ENCODE results near the gene GABRG3. TPM values are rescaled to one million over a fixed set of nuclear protein-coding genes. Genes with fewer than 3 reads are reported as not detected.

GABRG3 gene
- polyA plus RNA-seq, 2 of the 4 experiments (the other 2 are of a cell fraction): 0.08 to 0.18 TPM

GRCh38 chr15:27095886-27096624 lies 125.1 kb downstream of the GABRG3 start:
- Histone ChIP-seq H3K4me3 (no peak overlapping the region), H3K4me1 (peaks cover 4% of the 10 kb centered on the region; the same call in 1 of the 3 replicates), H3K27ac (no peak overlapping the region), H3K9me3 (0 out of 3 replicates have a peak, but pooled peaks cover 2% of the 10 kb centered on the region), H3K4me2 (no peak overlapping the region)
- ChIA-PET POLR2A (no interaction called here), CTCF (interaction anchor here (0.6 to 1.5 kb wide), 3 partner anchors 36 to 263 kb away, joined by 3 to 4 read pairs (median 3); no protein-coding TSS in a partner anchor)
- ATAC-seq: no peak; a peak in 1 of 6 replicates
- no peak for DNase-seq (ENCODE audit: low read depth in 1 of 2, low spot score in 1 of 2)
- FAIRE-seq: no peak
- 17% methylated on average over 8 of the region's 8 CpGs for WGBS (ENCODE audit: missing lambda C conversion rate)
- TF ChIP-seq REST (IDR thresholded peaks at IDR 0.05) (no peak), NPAS2 (CRISPR knock-in tag; IDR thresholded peaks at IDR 0.05; ENCODE audit: borderline replicate concordance) (no peak), ZFP36 (IDR thresholded peaks at IDR 0.05; ENCODE audit: borderline replicate concordance, partially characterized antibody) (no peak), ZC3H11A (IDR thresholded peaks at IDR 0.05) (no peak), MYC (IDR thresholded peaks at IDR 0.05; ENCODE audit: borderline replicate concordance, low read length) (no peak), TFCP2L1 (CRISPR knock-in tag; IDR thresholded peaks at IDR 0.05) (no peak), E2F6 (IDR thresholded peaks at IDR 0.05; ENCODE audit: borderline replicate concordance, low read depth) (no peak), RARB (CRISPR knock-in tag; IDR thresholded peaks at IDR 0.05) (no peak), HES2 (IDR thresholded peaks at IDR 0.05) (no peak)

GRCh38 chr15:27097506-27097905 lies 126.5 kb downstream of the GABRG3 start:
- TF ChIP-seq E2F6 (IDR thresholded peaks at IDR 0.05; ENCODE audit: borderline replicate concordance, low read depth) (no peak), FOSB (CRISPR knock-in tag; IDR thresholded peaks at IDR 0.05) (no peak), ZSCAN20 (CRISPR knock-in tag; IDR thresholded peaks at IDR 0.05) (no peak), RARB (CRISPR knock-in tag; IDR thresholded peaks at IDR 0.05) (no peak), ELK1 (IDR thresholded peaks at IDR 0.05; ENCODE audit: low read depth, low read length) (no peak), HOXB5 (CRISPR knock-in tag; IDR thresholded peaks at IDR 0.05) (no peak), NFE2L2 (conservative IDR thresholded peaks at IDR 0.05; ENCODE audit: low read length) (no peak), GATA3 (IDR thresholded peaks at IDR 0.05; ENCODE audit: borderline replicate concordance) (no peak), HEYL (CRISPR knock-in tag; IDR thresholded peaks at IDR 0.05) (no peak), CEBPB (IDR thresholded peaks at IDR 0.05) (no peak), BCL3 (IDR thresholded peaks at IDR 0.05) (no peak), NR3C1 (IDR thresholded peaks at IDR 0.05) (no peak), RFX5 (IDR thresholded peaks at IDR 0.05) (no peak), CBX8 (IDR thresholded peaks at IDR 0.05) (no peak)
- no peak for ATAC-seq
- DNase-seq (ENCODE audit: low read depth in 1 of 2, low spot score in 1 of 2): no peak
- Histone ChIP-seq H3K9me3 (0 out of 3 replicates have a peak, but pooled peaks cover 2% of the 10 kb centered on the region), H3K4me2 (no peak overlapping the region), H3K27ac (no peak overlapping the region), H3K4me1 (0 out of 3 replicates have a peak, but pooled peaks cover 4% of the 10 kb centered on the region), H3K4me3 (no peak overlapping the region)
- ChIA-PET CTCF (interaction anchor here (0.6 to 1.5 kb wide), 2 partner anchors 37 to 933 kb away, joined by 3 read pairs; no protein-coding TSS in a partner anchor), POLR2A (no interaction called here)
- 40% methylated on average over 3 of the region's 3 CpGs for WGBS (ENCODE audit: missing lambda C conversion rate)
- no peak for FAIRE-seq
